A549 (cell line): Measurements from ENCODE around the gene TNK1. TPM values are rescaled to one million over a fixed set of nuclear protein-coding genes. Genes with fewer than 3 reads are reported as not detected.
A peak's percentile ranks its signal among the peaks of the same experiment; 100 is the strongest.
"Not testable (repeated sequence)": the region's sequence is repeated elsewhere in the genome, so short reads cannot be mapped to it uniquely, and the experiment has no call there.

Source experiments
- ATAC-seq, 2 experiments: fragments of 200-7000 bp in 1 of 2; fragments of >200 bp in 1 of 2; cut with Nextera tagmentation in 1 of 2; cut with Tn5 transposase in 1 of 2; 3 replicates each; pipeline versions ENCODE4 v1.8.0 to v1.9.1; 2018 to 2020; ENCODE audit warnings: mild to moderate bottlenecking in 1 of 2, moderate library complexity in 1 of 2
- CTCF ChIA-PET: fragments of 300-600 bp; sonication (Branson Sonifier 250); formaldehyde crosslinking; extraction: SDS; loops from one replicate; lab custom pipeline; 2021; ENCODE audit warnings: antibody characterized with exemption, inconsistent platforms; lab: Yijun Ruan, JAX
- POLR2A ChIA-PET: fragments of 350-600 bp; formaldehyde crosslinking; extraction: SDS; loops from one replicate; lab custom pipeline; 2021; ENCODE audit warnings: antibody characterized with exemption, inconsistent platforms; lab: Yijun Ruan, JAX
- DNase-seq, 2 experiments: peaks; one replicate each; pipeline versions ENCODE4 v3.0.0 to v3.0.0-alpha.2; 2011 to 2016; ENCODE audit warnings: low read depth in 1 of 2, low spot score in 1 of 2
- FAIRE-seq: peaks from 2 replicates; lab custom pipeline; 2011; peaks lifted over from hg19 to GRCh38; lab: Jason Lieb, UNC
- H3K27ac ChIP-seq, 2 experiments: fragments of >200 bp; sonication (Bioruptor Twin); formaldehyde crosslinking; 3 replicates each; pipeline ENCODE4 v1.5.1; 2016 to 2017
- H3K4me1 ChIP-seq: fragments of >200 bp; sonication (Bioruptor Twin); formaldehyde crosslinking; 3 replicates; pipeline ENCODE4 v1.6.1; 2016
- H3K4me2 ChIP-seq: fragments of >200 bp; sonication (Bioruptor Twin); formaldehyde crosslinking; 3 replicates; pipeline ENCODE4 v1.6.1; 2016
- H3K4me3 ChIP-seq: fragments of >200 bp; sonication (Bioruptor Twin); formaldehyde crosslinking; 3 replicates; pipeline ENCODE4 v1.5.1; 2016
- H3K9me3 ChIP-seq: fragments of >200 bp; sonication (Bioruptor Twin); formaldehyde crosslinking; 3 replicates; pipeline ENCODE4 v1.6.1; 2016
- BHLHE40 ChIP-seq: IDR thresholded peaks from 2 replicates; pipeline ENCODE4 v1.6.1; 2012; ENCODE audit warnings: low read depth, low read length, inconsistent platforms
- CBX8 ChIP-seq: fragments of 200-600 bp; sonication (generic); IDR thresholded peaks from 2 replicates; pipeline ENCODE4 v1.6.1; 2016
- CHD2 ChIP-seq: fragments of 150-350 bp; IDR thresholded peaks from 2 replicates; pipeline ENCODE4 v1.6.1; 2014; ENCODE audit warnings: low read length; ENCODE audit not compliant: partially characterized antibody
- CHD4 ChIP-seq: fragments of 200-600 bp; sonication (generic); IDR thresholded peaks from 2 replicates; pipeline ENCODE4 v1.6.1; 2016; ENCODE audit warnings: antibody characterized with exemption, mild to moderate bottlenecking, borderline replicate concordance
- ELK1 ChIP-seq: fragments of 150-350 bp; IDR thresholded peaks from 2 replicates; pipeline ENCODE4 v1.6.1; 2014; ENCODE audit warnings: low read depth, mild to moderate bottlenecking, low read length
- EP300 ChIP-seq, 2 experiments: fragments of >200 bp; sonication (Bioruptor Twin); formaldehyde crosslinking; IDR thresholded peaks; 2 replicates in 1 of 2; 3 replicates in 1 of 2; pipeline ENCODE4 v1.6.1; 2016 to 2017
- HDAC2 ChIP-seq: fragments of 200-600 bp; sonication (generic); IDR thresholded peaks from 2 replicates; pipeline ENCODE4 v1.6.1; 2016
- HMGXB4 ChIP-seq: fragments of 250-450 bp; sonication (Bioruptor Pico); IDR thresholded peaks from 2 replicates; pipeline ENCODE4 v1.5.0; 2021; ENCODE audit warnings: mild to moderate bottlenecking, moderate library complexity, borderline replicate concordance
- JUNB ChIP-seq: fragments of >200 bp; sonication (Bioruptor Twin); formaldehyde crosslinking; IDR thresholded peaks from 2 replicates; pipeline ENCODE4 v1.6.1; 2016
- KDM1A ChIP-seq: fragments of 200-600 bp; sonication (generic); IDR thresholded peaks from 2 replicates; pipeline ENCODE4 v1.6.1; 2016; ENCODE audit warnings: low read depth, mild to moderate bottlenecking
- MYC ChIP-seq: IDR thresholded peaks from 2 replicates; pipeline ENCODE4 v1.6.1; 2012; ENCODE audit warnings: mild to moderate bottlenecking, inconsistent platforms, low read length, improper control_type of control experiment, borderline replicate concordance
- NPAS2 ChIP-seq: fragments of 250-450 bp; sonication (Bioruptor Pico); IDR thresholded peaks from 2 replicates; pipeline ENCODE4 v1.8.0; 2022; ENCODE audit warnings: mild to moderate bottlenecking, moderate library complexity, borderline replicate concordance
- POLR2A ChIP-seq: IDR thresholded peaks from 2 replicates; pipeline ENCODE4 v1.6.1; 2012; ENCODE audit warnings: mild to moderate bottlenecking, low read length
- RAD21 ChIP-seq, 2 experiments: fragments of >200 bp in 1 of 2; sonication (Bioruptor Twin) in 1 of 2; formaldehyde crosslinking in 1 of 2; IDR thresholded peaks in 1 of 2; conservative IDR thresholded peaks in 1 of 2; 2 replicates in 1 of 2; 3 replicates in 1 of 2; pipeline ENCODE4 v1.6.1; 2012 to 2018; ENCODE audit warnings: inconsistent platforms in 1 of 2
- RARB ChIP-seq: fragments of 250-450 bp; sonication (Bioruptor Pico); IDR thresholded peaks from 2 replicates; pipeline ENCODE4 v1.8.0; 2021; ENCODE audit warnings: mild to moderate bottlenecking, moderate library complexity
- SMC3 ChIP-seq: fragments of >200 bp; sonication (Bioruptor Twin); formaldehyde crosslinking; IDR thresholded peaks from 3 replicates; pipeline ENCODE4 v1.6.1; 2018; ENCODE audit warnings: inconsistent platforms
- TFCP2L1 ChIP-seq: fragments of 250-450 bp; sonication (Bioruptor Pico); IDR thresholded peaks from 2 replicates; pipeline ENCODE4 v1.5.0; 2021; ENCODE audit warnings: mild to moderate bottlenecking
- WGBS: methylation state at CpG from one replicate; pipeline ENCODE4 v1.1.6; 2017; ENCODE audit errors: missing lambda C conversion rate; 5-methylcytosine and 5-hydroxymethylcytosine counted together
- polyA minus RNA-seq: library from RNA; depleted of rRNA, polyadenylated mRNA; stranded (reverse); fragments of >200 nt; gene quantifications from 2 replicates; pipeline ENCODE4 v1.2.3, GENCODE V29; 2011; rRNA and poly(A)+ RNA removed
- polyA plus RNA-seq, 4 experiments: library from polyadenylated mRNA; depleted of rRNA in 3 of 4; stranded (reverse); fragments of >200 nt; fragmentation: RNase III in 1 of 4; extraction: RNeasy Plus Mini Kit Qiagen cat#74134 plus additional on column Dnase treatment in 1 of 4; gene quantifications; 2 replicates in 3 of 4; 3 replicates in 1 of 4; pipeline ENCODE4 v1.2.3, GENCODE V29; 2011 to 2017

The TNK1 gene
- polyA plus RNA-seq (2011; rRNA removed) = 1.2 and 1.8 TPM in 2 replicates
- 0.96 and 1.3 TPM in 2 replicates for polyA plus RNA-seq (2012; cell fraction: cytosol; rRNA removed)
- 2.4 and 3.3 TPM in 2 replicates for polyA plus RNA-seq (2012; cell fraction: nucleus; rRNA removed)
- 2.1 to 2.4 TPM (median 2.2 TPM) in 3 replicates for polyA plus RNA-seq (2017; fragmentation: RNase III; extraction: RNeasy Plus Mini Kit Qiagen cat#74134 plus additional on column Dnase treatment)
- 2.3 and 2.4 TPM in 2 replicates for polyA minus RNA-seq

- H3K4me2 ChIP-seq = peak within 1 kb of the TSS; percentile 69
- H3K27ac ChIP-seq = peak within 1 kb of the TSS; percentile 55 to 74; a peak in 5 of 6 replicates
- POLR2A ChIA-PET = interaction anchor here (0.9 to 2.1 kb wide), 3 partner anchors 13 to 23 kb away, joined by 3 to 8 read pairs (median 7); partner anchors contain the start of genes PLSCR3 and TMEM256
- DNase-seq (no peak), FAIRE-seq (no peak), ATAC-seq (peak; percentile 45 to 59; a peak in 5 of 6 replicates)
- 37% methylated on average over 51 of the region's 52 CpGs for WGBS
- TF ChIP-seq NPAS2 (CRISPR knock-in tag) (no peak), POLR2A (peak; percentile 35)
- TF ChIP-seq, all 56 proteins: peak for 1
- Histone ChIP-seq H3K4me3 (peak within 1 kb of the TSS; percentile 46), H3K4me1 (no peaks in the 10 kb centered on the region), H3K9me3 (peaks cover 20% of the 10 kb centered on the region)
- CTCF ChIA-PET = interaction anchor here (1.3 to 17.1 kb wide), 5 partner anchors 21 to 180 kb away, joined by 4 to 139 read pairs (median 5); partner anchors contain the start of genes KCTD11, SENP3 and TMEM95
Measured at GRCh38 chr17:7380855-7381683, at the start of gene TNK1. Gene TNK1, plus strand, starts transcription at chr17:7381089. Its CDS starts 1,838 bp downstream, at chr17:7382927.

- Histone ChIP-seq H3K9me3 (no peaks in the 10 kb centered on the region), H3K27ac (no peak overlapping the region), H3K4me1 (peaks cover 15% of the 10 kb centered on the region; the same call in 2 of the 3 replicates), H3K4me3 (no peak overlapping the region), H3K4me2 (no peak overlapping the region)
- WGBS = 51% methylated on average over 7 of the region's 7 CpGs
- POLR2A ChIA-PET = no interaction called here
- CTCF ChIA-PET = interaction anchor here (23.9 kb wide), 1 partner anchor 10 kb away, joined by 433 read pairs; the partner anchor contains the start of gene ACAP1
- TF ChIP-seq CHD4 (no peak), MYC (no peak), CHD2 (no peak), EP300 (IDR thresholded peaks at IDR 0.05) (no peak), BHLHE40 (no peak), RARB (CRISPR knock-in tag) (no peak), SMC3 (no peak), RAD21 (conservative IDR thresholded peaks at IDR 0.05 in 1 of 2, IDR thresholded peaks at IDR 0.05 in 1 of 2) (no peak), HDAC2 (no peak), HMGXB4 (no peak), CBX8 (no peak), KDM1A (no peak), JUNB (no peak), ELK1 (no peak), TFCP2L1 (CRISPR knock-in tag) (no peak)
- FAIRE-seq (no peak), DNase-seq (no peak), ATAC-seq (no peak)
Measured at GRCh38 chr17:7332111-7332510, 48.8 kb upstream of the TNK1 start.

- H3K27ac ChIP-seq, DNase-seq, H3K4me3 ChIP-seq, H3K4me2 ChIP-seq, POLR2A ChIA-PET, H3K9me3 ChIP-seq, FAIRE-seq, ATAC-seq: not testable (repeated sequence)
- peaks cover 14% of the 10 kb centered on the region; the same call in 2 of the 3 replicates for H3K4me1 ChIP-seq
- 63% methylated on average over 13 of the region's 14 CpGs for WGBS
- CTCF ChIA-PET = interaction anchor here (23.9 kb wide), 1 partner anchor 10 kb away, joined by 433 read pairs; the partner anchor contains the start of gene ACAP1
Measured at GRCh38 chr17:7332600-7333069, 48.3 kb upstream of the TNK1 start.
